Tibial nerve (tissue), 4 donors: ENCODE measurements around the gene SLC47A1. TPM values are rescaled to one million over a fixed set of nuclear protein-coding genes. Genes with fewer than 3 reads are reported as not detected.

Experiments
- DNase-seq, 2 donors: peaks; one replicate each; pipeline ENCODE4 v3.0.0-alpha.2; 2019; ENCODE audit warnings: low spot score in 2 of 2
- H3K27ac ChIP-seq, 4 donors: fragments of 200-600 bp; sonication (generic) in 3 of 4; one replicate each; pipeline ENCODE4 v1.5.1; 2017 to 2019; ENCODE audit warnings: mild to moderate bottlenecking in 1 of 4
- H3K27me3 ChIP-seq, 2 donors: fragments of 200-600 bp; sonication (generic) in 1 of 2; one replicate each; pipeline versions ENCODE4 v1.5.1 to v1.6.0; 2017 to 2019
- H3K36me3 ChIP-seq, 3 donors: fragments of 200-600 bp; sonication (generic); one replicate each; pipeline ENCODE4 v1.5.1; 2018 to 2019
- H3K4me1 ChIP-seq, 4 donors: fragments of 200-600 bp; sonication (generic) in 3 of 4; one replicate each; pipeline ENCODE4 v1.5.1; 2017 to 2019
- H3K4me3 ChIP-seq, 4 donors: fragments of 200-600 bp; sonication (generic) in 3 of 4; one replicate each; pipeline ENCODE4 v1.5.1; 2017 to 2019; ENCODE audit warnings: mild to moderate bottlenecking in 1 of 4, moderate library complexity in 1 of 4
- H3K9me3 ChIP-seq, 4 donors: fragments of 200-600 bp; sonication (generic) in 3 of 4; one replicate each; pipeline ENCODE4 v1.5.1; 2017 to 2019
- CTCF ChIP-seq, 5 experiments: fragments of 200-600 bp in 3 of 5; fragments of 450-650 bp in 2 of 5; sonication (generic) in 3 of 5; IDR thresholded peaks; one replicate each; pipeline ENCODE4 v1.5.1; 2016 to 2019; ENCODE audit warnings: antibody characterized with exemption in 5 of 5, mild to moderate bottlenecking in 3 of 5, moderate library complexity in 2 of 5
- EP300 ChIP-seq, 2 donors: sonication (generic); formaldehyde crosslinking; IDR thresholded peaks; one replicate each; pipeline ENCODE4 v1.6.1; 2017; ENCODE audit warnings: antibody characterized with exemption in 2 of 2, mild to moderate bottlenecking in 1 of 2
- POLR2A ChIP-seq, 2 donors: fragments of 450-650 bp; IDR thresholded peaks; one replicate each; pipeline ENCODE4 v1.6.1; 2017; ENCODE audit warnings: antibody characterized with exemption in 2 of 2, mild to moderate bottlenecking in 2 of 2, moderate library complexity in 2 of 2
- WGBS, 2 donors: methylation state at CpG; one replicate each; pipeline ENCODE4 v1.1.5; 2018; 5-methylcytosine and 5-hydroxymethylcytosine counted together
- total RNA-seq, 4 donors: library from RNA; depleted of rRNA; stranded (reverse); fragments of >200 nt; gene quantifications; one replicate each; pipeline ENCODE4 v1.1.0, GENCODE V29; 2016

SLC47A1 gene
- total RNA-seq, 4 donors from 2014 or later, result 11.1 to 31.4 (median 19.5) TPM

GRCh38 chr17:19569785-19570543 lies 36.3 kb downstream of the SLC47A1 start:
- H3K27me3 ChIP-seq, result no peaks in the 10 kb centered on the region
- no peaks in the 10 kb centered on the region for H3K9me3 ChIP-seq
- H3K36me3 ChIP-seq, result no peaks in the 10 kb centered on the region
- no peak overlapping the region for H3K4me3 ChIP-seq
- 74 to 79% methylated on average over 3 of the region's 3 CpGs for WGBS, 2 donors
- TF ChIP-seq CTCF (IDR thresholded peaks at IDR 0.05) (no peak), POLR2A (IDR thresholded peaks at IDR 0.05) (no peak), EP300 (IDR thresholded peaks at IDR 0.05) (no peak)
- no peak overlapping the region for H3K27ac ChIP-seq
- H3K4me1 ChIP-seq, result peaks cover 0 to 3% (median 0%) of the 10 kb centered on the region in 4 donors
- no peak for DNase-seq

GRCh38 chr17:19570544-19571062 lies 36.9 kb downstream of the SLC47A1 start:
- Histone ChIP-seq H3K27me3 (no peaks in the 10 kb centered on the region), H3K9me3 (no peaks in the 10 kb centered on the region), H3K4me1 (peaks cover 0 to 3% (median 0%) of the 10 kb centered on the region in 4 donors), H3K4me3 (no peak overlapping the region), H3K36me3 (no peaks in the 10 kb centered on the region), H3K27ac (no peak overlapping the region)
- no peak for TF ChIP-seq POLR2A (IDR thresholded peaks at IDR 0.05)
- no peak for TF ChIP-seq CTCF (IDR thresholded peaks at IDR 0.05)
- no peak for TF ChIP-seq EP300 (IDR thresholded peaks at IDR 0.05)
- no peak for DNase-seq
- WGBS, 2 donors, result 49 to 53% methylated on average over 4 of the region's 4 CpGs

GRCh38 chr17:19573075-19573474 lies 39.4 kb downstream of the SLC47A1 start:
- Histone ChIP-seq H3K4me1 (peaks cover 0 to 3% (median 0%) of the 10 kb centered on the region in 4 donors), H3K27me3 (no peaks in the 10 kb centered on the region), H3K36me3 (no peaks in the 10 kb centered on the region), H3K27ac (no peak overlapping the region), H3K4me3 (no peak overlapping the region), H3K9me3 (no peaks in the 10 kb centered on the region)
- TF ChIP-seq CTCF (IDR thresholded peaks at IDR 0.05), result no peak
- TF ChIP-seq POLR2A (IDR thresholded peaks at IDR 0.05), result no peak
- no peak for TF ChIP-seq EP300 (IDR thresholded peaks at IDR 0.05)
- DNase-seq, result no peak
- WGBS, 2 donors, result 21 to 23% methylated on average over 2 of the region's 2 CpGs

GRCh38 chr17:19574956-19575355 lies 41.3 kb downstream of the SLC47A1 start:
- Histone ChIP-seq H3K27ac (no peak overlapping the region), H3K4me3 (no peak overlapping the region), H3K36me3 (no peaks in the 10 kb centered on the region), H3K27me3 (peaks cover 0 to 4% of the 10 kb centered on the region in 2 donors), H3K9me3 (no peaks in the 10 kb centered on the region), H3K4me1 (peaks cover 0 to 9% (median 4%) of the 10 kb centered on the region in 4 donors)
- TF ChIP-seq CTCF (IDR thresholded peaks at IDR 0.05) (no peak), EP300 (IDR thresholded peaks at IDR 0.05) (no peak), POLR2A (IDR thresholded peaks at IDR 0.05) (no peak)
- no peak for DNase-seq
- 69 to 75% methylated on average over 4 of the region's 4 CpGs for WGBS, 2 donors

DNA sequence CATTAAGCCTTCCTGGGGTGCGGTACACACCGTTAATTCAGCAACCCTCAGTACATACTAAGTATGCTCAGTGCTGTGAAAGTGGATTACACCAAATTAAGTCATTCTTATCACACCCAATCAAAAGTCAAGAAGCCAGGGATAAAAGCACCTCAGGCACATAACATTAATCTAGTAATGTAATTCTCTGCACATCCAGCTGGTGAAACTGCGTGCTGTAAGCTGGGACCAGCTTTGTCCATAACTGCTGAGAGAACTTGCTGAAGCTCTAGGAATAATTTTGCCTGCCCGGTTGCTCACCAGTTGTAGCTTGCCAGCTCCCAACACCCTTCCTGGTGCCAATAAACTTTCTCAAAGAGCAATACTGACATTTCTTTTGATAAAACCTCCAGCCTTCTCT lies 44.9 kb downstream of the SLC47A1 start:
- H3K27ac ChIP-seq, result peak overlapping the region in 1 of 4 donors; percentile 74
- TF ChIP-seq EP300 (IDR thresholded peaks at IDR 0.05), result no peak
- no peak for TF ChIP-seq POLR2A (IDR thresholded peaks at IDR 0.05)
- no peak for TF ChIP-seq CTCF (IDR thresholded peaks at IDR 0.05)
- DNase-seq, result no peak
- no peaks in the 10 kb centered on the region for H3K36me3 ChIP-seq
- WGBS, 2 donors, result 65 to 66% methylated on average over 4 of the region's 4 CpGs
- peaks cover 0 to 4% of the 10 kb centered on the region in 2 donors for H3K27me3 ChIP-seq
- no peaks in the 10 kb centered on the region for H3K9me3 ChIP-seq
- H3K4me3 ChIP-seq, result no peak overlapping the region
- H3K4me1 ChIP-seq, result peaks cover 0 to 7% (median 3%) of the 10 kb centered on the region in 4 donors
